Skeletal muscle cell (primary cell): Measurements from ENCODE around the gene MED27.

Experiments
- DNase-seq: peaks from one replicate; pipeline ENCODE4 v3.0.0-alpha.2; 2010; ENCODE audit warnings: low read depth
- H3K4me3 ChIP-seq: 2 replicates; pipeline ENCODE4 v1.5.1; 2011; ENCODE audit warnings: low read depth, mild to moderate bottlenecking, control low read depth, low read length, moderate library complexity

MED27 gene

DNA sequence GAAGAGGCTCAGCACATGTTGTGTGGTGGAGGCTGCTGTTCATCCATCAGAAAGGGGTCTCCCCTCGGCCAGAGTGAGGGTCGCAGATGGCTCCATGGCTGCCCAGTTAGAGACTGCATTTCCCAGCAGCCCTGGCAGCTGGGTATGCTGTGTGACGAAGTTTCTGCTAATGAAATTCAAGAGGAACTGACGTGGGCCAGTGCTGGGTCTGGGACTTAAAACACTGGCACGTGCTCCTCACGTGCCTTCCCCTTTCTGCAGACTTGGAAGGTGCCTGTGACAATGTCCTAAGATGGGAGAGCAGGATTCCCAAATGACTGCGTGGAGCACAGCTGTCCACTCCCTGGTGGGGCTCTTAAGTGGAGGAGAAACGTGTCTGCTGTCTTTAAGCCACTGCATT, 225.3 kb downstream of the MED27 start:
- no peak overlapping the region for H3K4me3 ChIP-seq
- DNase-seq = no peak

DNA sequence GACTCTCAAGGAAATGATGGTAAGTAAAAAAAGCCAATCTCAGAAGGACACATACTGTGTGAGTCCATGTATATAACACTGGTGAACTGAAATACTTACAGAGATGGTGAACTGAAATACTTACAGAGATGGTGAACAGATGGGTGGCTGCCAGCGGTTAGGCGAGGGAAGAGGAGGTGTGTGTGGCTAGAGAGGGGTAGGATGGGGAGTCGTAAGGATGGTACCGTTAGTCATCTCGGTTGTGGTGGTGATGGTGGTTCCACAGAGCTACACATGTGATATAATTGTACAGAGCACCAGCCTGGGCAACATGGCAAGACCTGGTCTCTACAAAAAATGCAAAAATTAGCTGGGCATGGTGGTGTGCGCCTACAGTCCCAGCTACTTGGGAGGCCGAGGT, 226.2 kb downstream of the MED27 start:
- H3K4me3 ChIP-seq = no peak overlapping the region
- DNase-seq = no peak

DNA sequence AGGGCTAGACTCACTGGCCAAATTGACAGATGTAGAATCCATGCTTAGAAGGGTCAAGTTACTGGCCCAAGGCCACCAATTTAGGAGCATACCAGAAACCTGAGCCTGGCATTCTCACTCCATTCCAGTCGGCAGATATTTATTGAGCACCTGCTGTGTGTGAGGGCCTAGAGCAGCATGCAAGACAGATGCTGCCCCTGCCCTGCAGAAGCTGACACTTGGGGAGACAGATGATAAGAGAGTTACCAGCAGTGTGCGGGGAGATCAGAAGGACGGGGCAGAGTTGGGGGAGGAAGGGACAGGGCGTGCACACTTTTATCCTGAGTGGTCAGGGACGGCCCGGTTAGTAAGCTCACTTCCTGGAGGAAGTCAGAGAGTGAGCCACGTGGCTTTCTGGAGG, 228.3 kb downstream of the MED27 start:
- no peak overlapping the region for H3K4me3 ChIP-seq
- no peak for DNase-seq

DNA sequence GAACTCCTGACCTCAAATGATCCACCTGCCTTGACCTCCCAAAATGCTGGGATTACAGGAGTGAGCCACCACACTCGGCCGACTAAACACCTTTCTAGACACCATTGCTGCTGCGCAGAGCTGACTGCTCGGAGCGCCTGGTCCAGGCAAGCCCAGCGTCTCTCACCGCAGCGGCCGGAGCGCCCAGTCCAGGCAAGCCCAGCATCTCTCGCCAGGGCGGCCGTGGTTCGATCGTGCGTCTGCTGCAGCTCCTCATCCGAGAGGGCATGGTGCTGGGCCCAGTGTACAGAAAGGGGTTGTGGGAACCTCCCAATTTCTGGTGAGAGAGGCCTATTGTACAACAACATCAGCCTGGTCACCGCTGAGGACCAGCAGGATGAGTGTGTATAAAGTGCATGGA, 230.3 kb downstream of the MED27 start:
- DNase-seq = no peak
- H3K4me3 ChIP-seq = no peak overlapping the region

DNA sequence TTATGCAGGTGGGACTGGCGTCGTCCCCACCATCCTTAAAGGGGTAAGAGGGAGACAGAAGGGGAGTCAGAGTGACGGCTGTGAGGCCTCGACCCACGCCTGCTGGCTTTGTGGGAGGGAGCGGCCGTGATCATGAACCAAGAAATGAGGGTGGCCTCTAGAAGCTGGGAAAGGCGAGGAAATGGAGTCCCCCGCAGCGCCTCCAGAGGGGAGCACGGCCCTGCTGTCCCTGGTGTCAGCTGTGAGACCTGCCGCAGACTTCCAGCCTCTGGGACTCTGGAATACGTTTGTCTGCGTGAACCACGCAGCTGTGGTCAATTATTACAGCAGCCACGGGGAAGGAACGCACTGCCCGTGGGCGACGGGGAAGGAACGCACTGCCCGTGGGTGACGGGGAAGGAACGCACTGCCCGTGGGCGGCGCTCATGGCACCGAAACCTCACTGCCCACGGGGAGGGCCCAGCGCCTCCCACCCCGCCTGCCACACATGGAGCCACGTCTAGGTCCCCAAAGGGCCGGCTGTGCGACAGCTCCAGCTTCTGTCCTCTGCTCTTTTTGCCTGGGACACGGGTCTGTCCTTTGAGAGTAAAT, 231.0 kb downstream of the MED27 start:
- DNase-seq = no peak
- H3K4me3 ChIP-seq = no peak overlapping the region

DNA sequence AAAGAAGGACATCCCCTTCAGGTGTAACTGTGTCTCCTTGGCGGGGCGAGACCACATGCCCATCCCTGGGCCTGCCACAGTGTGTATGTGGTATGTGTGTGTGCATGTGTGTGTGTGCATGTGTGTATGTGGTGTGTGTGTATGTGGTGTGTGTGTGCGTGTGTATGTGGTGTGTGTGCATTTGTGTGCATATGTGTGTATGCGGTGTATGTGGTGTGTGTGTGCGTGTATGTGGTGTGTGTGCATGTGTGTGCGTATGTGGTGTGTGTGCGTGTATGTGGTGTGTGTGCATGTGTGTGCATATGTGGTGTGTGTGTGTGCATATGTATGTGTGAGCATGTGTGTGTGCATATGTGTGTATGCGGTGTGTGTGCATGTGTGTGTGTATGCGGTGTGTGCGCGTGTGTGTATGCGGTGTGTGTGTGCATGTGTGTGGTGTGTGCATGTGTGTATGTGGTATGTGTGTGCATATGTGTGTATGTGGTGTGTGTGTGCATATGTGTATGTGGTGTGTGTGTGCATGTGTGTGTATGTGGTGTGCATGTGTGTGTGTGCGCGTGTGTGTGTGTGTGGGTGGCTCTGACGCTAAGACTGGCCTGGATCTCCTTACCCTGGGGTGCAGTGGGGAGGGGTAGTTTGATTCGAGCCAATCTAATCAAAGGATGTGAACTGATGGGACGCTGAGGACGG, 231.9 kb downstream of the MED27 start:
- no peak for DNase-seq
- H3K4me3 ChIP-seq = no peak overlapping the region

DNA sequence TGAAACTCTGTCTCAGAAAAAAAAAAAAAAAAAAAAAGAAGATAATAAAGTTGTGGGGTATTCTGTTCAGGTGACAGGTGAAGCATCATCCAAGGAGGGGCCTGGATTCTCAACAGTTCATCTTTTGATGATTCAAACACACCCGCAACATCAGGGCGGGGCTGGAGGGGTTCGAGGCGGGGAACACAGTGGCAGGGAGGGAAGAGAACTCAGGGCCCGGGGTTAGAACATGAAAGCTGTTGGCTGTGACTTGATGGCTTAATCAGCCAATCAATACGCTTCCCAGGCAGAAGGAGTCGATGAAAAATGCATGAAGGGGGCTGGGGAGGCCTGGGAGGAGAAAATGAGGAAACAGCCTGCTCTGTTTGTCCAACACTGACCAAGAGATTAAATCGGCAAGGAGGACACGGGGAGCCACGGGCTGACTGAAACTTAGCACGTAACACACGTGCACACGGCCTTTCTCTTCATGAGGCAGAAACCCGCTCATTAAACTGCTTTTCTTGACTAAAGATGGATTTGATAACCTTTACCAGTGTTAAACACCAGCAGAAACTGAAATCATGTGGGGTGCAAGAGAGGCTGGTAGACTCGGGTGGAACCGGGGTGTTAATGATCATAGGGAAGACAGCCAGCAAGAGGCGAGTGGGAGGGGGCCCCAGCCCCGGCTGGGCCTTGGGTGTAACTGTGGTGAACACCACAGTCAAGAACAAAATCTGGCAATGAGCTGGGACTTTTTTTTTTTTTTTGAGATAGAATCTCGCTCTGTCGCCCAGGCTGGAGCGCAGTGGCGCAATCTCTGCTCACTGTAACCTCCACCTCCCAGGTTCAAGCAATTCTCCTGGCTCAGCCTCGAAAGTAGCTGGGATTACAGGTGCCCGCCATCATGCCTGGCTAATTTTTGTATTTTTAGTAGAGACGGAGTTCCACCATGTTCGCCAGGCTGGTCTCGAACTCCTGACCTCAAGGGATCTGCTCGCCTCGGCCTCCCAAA, 234.1 kb downstream of the MED27 start:
- H3K4me3 ChIP-seq = no peak overlapping the region

DNA sequence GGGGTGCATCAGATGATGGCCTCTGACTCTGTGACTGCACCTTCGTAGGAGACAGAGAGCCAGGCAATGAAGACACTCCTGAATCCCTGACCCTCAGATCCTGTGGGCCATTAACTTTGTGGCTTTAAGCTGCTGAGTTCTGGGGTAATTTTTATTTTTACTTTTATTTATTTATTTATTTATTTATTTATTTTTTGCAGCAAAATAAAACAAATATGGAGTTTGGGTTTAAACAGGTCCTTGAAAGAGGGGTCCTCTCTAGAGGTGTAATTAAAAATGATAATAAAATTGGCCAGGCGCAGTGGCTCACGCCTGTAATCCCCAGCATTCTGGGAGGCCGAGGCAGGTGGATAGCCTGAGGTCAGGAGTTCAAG, 234.9 kb downstream of the MED27 start:
- no peak for DNase-seq
- no peak overlapping the region for H3K4me3 ChIP-seq

More for the DNA sequence above, 234.1 kb downstream of the MED27 start:
- no peak for DNase-seq

DNA sequence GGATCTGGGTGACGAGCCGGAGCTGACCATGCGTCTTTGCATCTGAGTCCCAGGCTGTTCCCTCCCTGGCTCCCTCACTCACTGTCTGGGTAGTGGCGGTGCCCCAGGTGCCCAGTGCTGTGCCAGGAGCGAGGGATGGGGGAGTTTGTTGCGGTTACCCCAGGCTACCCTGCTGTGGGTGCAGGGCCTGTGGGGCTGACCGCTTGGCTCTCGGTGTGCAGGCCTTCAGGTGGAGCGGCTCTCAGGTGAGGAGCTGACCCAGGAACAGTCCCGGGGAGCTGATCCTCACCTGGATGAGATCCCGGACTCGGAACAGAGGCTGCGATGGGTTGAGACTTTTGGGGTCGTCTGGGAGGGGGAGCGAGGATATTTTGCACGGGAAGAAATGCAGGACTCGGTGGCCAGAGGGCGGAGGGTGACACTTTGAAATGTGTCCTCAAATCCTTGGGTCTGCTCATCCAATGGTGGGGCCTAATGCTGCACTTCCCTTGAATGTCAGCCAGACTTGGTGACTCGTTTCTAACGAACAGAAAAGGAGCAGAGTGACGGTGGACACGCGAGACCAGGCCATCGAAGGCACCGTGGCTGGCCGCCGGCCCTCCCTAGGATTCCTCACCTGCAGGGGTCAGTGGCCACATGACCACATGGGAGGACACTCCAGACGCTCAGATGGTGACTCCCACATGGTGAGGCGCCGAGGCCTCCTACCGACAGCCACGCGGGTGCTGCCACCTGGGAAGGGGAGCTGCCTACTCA, 235.5 kb downstream of the MED27 start:
- H3K4me3 ChIP-seq = no peak overlapping the region
- DNase-seq = no peak

DNA sequence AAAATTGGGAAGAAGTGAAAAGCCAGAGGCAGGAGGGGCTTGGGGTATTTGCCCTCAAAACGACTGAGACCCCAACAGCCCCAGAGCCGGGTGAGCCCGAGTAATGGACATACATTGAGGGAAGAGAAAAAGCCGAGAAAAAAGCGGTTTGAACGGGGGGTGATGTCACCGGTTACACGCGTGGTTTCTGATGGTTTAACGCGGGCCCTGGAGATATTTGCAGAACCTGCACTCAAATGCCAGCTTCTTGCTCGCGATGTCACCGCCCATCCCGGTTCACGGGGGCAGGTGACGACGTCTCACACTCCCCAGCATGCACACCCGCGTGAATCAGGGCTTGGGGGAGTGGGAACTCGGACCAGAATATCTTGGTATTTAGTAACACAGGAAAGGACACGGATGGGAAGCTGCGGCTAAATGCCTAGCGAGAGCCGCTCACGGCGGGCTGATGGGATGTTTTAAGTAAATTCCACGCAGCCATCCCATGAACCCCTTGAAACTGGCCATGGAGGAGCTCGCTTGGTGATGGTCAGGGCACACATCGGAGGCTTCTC, 237.8 kb downstream of the MED27 start:
- DNase-seq = no peak

DNA sequence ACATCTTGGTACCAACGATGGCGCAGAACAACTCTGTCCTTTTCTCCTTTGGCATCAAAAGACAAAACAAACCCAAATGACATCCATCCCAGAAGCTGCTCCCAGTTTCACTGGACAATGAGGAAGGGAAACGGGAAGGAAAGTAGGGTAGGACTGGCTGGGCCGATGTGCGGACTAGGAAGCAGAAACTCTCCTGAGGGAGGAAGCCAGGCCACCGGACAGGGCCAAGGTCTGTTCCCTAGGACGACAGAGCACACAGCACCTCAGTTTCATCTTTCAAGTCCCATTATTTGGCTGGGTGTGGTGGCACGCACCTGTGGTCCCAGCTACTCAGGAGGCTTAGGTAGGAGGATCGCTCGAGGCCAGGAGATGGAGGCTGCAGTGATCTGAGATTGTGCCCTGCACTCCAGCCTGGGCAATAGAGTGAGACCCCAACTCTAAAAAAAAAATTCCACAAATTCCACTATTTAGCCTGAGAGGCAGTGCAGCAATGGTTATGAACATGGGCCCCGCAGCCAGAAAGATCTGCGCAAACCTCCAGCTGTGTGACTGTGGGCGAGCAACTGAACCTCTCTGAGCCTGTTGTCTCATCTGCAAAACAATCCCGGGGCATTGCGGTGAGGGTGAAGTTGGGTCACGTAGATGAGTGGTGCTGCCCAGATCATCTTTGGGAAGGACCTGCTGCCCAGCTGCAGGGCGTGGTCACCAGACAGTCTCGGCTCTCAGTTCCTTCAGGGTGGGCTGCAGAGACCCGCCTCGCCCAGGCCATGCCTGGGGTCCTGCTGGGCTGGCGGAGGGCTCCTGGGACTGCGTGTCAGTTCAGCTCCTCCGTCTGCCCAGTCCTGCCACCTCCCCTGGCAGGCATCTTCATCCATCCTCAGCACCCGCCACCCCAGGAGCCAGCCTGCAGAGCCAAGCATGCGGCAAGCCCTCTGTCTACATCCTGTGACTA, 238.6 kb downstream of the MED27 start:
- no peak for DNase-seq
- H3K4me3 ChIP-seq = no peak overlapping the region

More for the DNA sequence above, 237.8 kb downstream of the MED27 start:
- H3K4me3 ChIP-seq = no peak overlapping the region

DNA sequence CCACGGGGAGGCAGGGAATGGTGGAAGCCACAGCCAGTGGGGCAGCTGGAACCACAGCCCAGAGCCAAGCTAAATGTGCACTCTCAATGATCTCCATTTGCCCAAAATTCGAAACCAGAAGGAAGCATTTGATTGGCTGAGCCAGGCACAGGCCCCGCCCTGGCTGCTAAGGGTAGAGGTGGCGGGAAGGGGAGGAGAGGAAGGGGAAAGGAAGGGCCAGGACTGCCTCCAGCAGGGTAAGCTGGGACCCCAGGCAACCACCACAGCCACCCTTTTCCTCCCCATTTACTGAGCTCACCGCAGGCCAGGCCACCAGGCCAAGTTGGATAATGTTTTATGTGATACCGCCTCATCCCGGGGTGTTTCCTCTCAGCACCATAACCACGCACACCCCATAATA, 239.4 kb downstream of the MED27 start:
- no peak overlapping the region for H3K4me3 ChIP-seq
- no peak for DNase-seq

DNA sequence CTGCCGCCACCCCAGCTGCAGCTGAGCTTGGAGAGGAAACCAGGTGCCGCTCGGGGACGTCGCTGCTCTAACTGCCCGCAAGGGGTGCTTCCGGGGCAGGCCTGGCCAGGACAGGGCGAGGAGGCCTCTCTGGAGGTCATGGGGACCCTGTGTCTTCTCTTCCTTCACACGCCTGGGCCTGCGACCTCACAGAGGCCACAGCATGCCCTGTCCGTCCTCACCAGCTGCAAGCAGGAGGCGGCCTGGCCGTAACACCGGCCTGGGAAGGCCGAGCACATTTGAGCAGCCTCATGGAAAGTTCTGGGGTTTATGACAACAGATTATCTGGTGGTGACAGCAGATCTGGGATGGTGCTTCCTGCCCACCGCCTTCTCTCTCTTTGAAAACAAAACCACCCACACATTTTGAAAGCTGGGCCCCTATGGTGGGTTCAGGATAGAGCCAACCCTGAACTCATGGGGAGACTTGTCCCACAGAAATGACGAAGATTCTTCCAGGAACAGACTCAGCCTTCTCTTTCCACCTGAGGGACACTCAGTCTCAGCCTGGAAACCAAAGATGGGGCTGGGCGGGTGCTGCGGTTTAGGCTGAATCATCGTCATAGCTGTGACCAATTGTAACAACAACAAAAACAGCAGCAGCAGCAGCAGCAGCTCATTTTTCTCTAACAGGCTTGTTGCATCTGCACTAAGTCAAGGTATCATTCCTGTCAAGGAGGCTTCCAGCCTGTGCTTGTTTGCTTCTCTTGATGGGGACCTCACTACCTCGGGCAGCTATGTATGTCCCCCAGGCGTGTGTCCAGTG, 240.2 kb downstream of the MED27 start:
- no peak overlapping the region for H3K4me3 ChIP-seq
- no peak for DNase-seq

DNA sequence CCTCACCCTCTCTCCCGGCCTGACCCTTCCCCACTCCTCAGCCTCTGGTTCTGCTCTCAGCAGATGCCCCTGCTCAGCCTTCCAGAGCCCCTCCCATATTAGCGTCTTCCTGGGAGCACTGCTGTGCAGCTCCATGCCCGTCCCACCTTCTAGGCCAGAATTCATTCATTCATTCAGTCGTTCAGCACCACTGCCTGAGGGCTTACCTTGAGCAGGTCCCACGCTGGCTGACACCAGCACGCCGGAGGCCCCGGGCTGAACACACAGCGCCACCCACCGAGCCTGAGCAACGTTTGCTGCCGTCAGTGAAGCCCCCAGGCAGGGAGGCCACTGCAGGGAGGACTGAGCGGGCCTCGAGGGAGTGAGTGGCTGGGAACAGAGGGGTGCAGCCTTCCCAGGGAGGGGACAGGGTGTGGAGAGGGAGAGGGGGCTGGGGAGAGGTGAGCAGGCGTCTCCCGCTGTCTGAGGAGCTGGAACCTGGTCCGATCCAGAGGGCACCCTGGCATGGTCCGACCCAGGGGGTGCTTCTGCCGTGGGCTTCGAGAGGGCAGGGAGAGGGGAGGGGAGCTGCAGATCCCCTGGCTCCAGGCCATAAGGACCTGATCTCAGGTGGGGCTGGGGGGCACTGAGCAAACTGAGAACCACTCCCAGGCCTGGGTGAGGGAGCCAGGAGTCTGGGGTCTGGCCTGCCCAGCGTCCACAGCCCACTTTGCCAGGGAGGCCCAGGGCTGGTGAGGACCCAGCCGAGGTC, 241.0 kb downstream of the MED27 start:
- no peak overlapping the region for H3K4me3 ChIP-seq
- DNase-seq = no peak

DNA sequence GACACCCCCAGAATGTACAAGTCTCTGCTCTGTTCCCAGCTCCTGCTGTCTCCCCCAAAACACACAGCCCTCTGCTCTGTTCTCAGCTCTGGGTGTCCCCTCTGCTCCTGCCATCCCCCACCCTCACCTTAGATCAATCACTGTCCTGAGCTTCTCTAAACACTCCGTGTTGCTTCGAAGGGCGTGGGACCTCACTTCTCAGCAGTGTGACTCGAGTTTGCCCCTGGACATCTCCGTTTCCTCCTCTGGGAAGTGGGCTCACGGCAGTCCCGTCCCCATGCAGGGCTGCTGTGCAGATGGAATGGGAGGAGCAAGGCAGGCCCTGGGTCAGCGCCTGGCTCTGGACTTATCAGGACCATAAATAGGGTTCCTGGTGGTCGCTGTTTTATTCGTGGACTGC, 241.8 kb downstream of the MED27 start:
- no peak overlapping the region for H3K4me3 ChIP-seq
- DNase-seq = no peak

DNA sequence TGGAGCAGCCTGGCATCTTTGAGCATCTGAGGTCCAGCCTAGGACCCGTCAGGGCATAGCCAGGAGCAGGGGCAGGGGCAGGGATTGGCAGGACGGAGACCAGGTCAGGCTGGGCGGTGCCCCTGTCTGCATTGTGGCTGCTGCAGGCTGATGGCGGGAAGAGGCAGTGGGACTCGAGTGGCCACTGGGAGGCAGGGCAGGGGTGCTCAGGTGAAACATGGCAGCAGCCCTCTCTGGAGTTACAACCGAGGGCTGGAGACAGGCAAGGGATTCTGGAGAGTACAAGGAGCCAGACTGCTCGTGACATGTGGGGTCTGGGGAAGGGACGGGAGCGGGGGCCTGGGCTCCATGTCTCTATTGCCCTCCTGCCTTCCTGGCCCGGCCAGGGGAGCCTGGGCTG, 242.4 kb downstream of the MED27 start:
- H3K4me3 ChIP-seq = no peak overlapping the region

More for the DNA sequence above, 242.4 kb downstream of the MED27 start:
- no peak for DNase-seq
